H1 (cell line): ENCODE measurements around the gene SNAPC1. TPM values are rescaled to one million over a fixed set of nuclear protein-coding genes. Genes with fewer than 3 reads are reported as not detected.

ENCODE experiments used
- CTCF ChIA-PET: fragments of 300-600 bp; sonication (Branson Sonifier 250); formaldehyde crosslinking; loops from one replicate; lab custom pipeline; 2021; ENCODE audit not compliant: partially characterized antibody; lab: Charles Lee
- POLR2A ChIA-PET: fragments of 300-600 bp; sonication (Branson Sonifier 250); formaldehyde crosslinking; loops from one replicate; lab custom pipeline; 2021; ENCODE audit warnings: inconsistent platforms; ENCODE audit not compliant: partially characterized antibody; lab: Charles Lee
- DNase-seq, 2 experiments: peaks; one replicate each; pipeline versions ENCODE4 v3.0.0 to v3.0.0-alpha.2; 2010 to 2022; ENCODE audit warnings: low spot score in 2 of 2, low read depth in 1 of 2, mixed read lengths in 1 of 2
- FAIRE-seq: peaks from 2 replicates; lab custom pipeline; 2011; peaks lifted over from hg19 to GRCh38; lab: Jason Lieb, UNC
- H2AFZ ChIP-seq: 2 replicates; pipeline ENCODE4 v1.8.1; 2012; ENCODE audit warnings: low read length, inconsistent platforms
- H2AK5ac ChIP-seq: 2 replicates; pipeline ENCODE4 v1.6.1; 2013; ENCODE audit warnings: low read depth, low read length
- H2BK120ac ChIP-seq: replicated peaks from 2 replicates; pipeline ENCODE3; 2013; ENCODE audit warnings: low read depth, low read length, inconsistent platforms
- H2BK12ac ChIP-seq: 2 replicates; pipeline ENCODE4 v1.6.1; 2013; ENCODE audit warnings: low read depth, low read length
- H2BK15ac ChIP-seq: 2 replicates; pipeline ENCODE4 v1.6.1; 2013; ENCODE audit warnings: low read length
- H2BK20ac ChIP-seq: 2 replicates; pipeline ENCODE4 v1.6.1; 2013; ENCODE audit warnings: low read length
- H2BK5ac ChIP-seq: 2 replicates; pipeline ENCODE4 v1.6.1; 2013; ENCODE audit warnings: low read depth, low read length
- H3K14ac ChIP-seq: 2 replicates; pipeline ENCODE4 v1.6.1; 2013; ENCODE audit warnings: inconsistent platforms; ENCODE audit not compliant: insufficient read length
- H3K18ac ChIP-seq: 2 replicates; pipeline ENCODE4 v1.6.1; 2013; ENCODE audit warnings: low read length; ENCODE audit errors: extremely low read depth
- H3K23ac ChIP-seq: 2 replicates; pipeline ENCODE4 v1.6.1; 2013; ENCODE audit warnings: inconsistent platforms; ENCODE audit not compliant: insufficient read length
- H3K23me2 ChIP-seq: 2 replicates; pipeline ENCODE4 v1.6.1; 2013; ENCODE audit warnings: low read depth, low read length
- H3K27ac ChIP-seq: 2 replicates; pipeline ENCODE4 v1.6.1; 2011; ENCODE audit warnings: low read depth, low read length, inconsistent platforms
- H3K27me3 ChIP-seq, 4 experiments: replicated peaks in 1 of 4; 1 replicate in 1 of 4; 2 replicates in 3 of 4; pipeline versions ENCODE4 v1.6.1 to v1.8.1; 2011 to 2013; ENCODE audit warnings: low read length in 3 of 4, mild to moderate bottlenecking in 3 of 4, inconsistent platforms in 2 of 4, mixed read lengths in 2 of 4, moderate library complexity in 1 of 4; ENCODE audit not compliant: control insufficient read depth in 3 of 4, insufficient read depth in 3 of 4; ENCODE audit errors: extremely low read depth in 1 of 4
- H3K36me3 ChIP-seq, 4 experiments: 2 replicates each; pipeline versions ENCODE4 v1.6.1 to v1.8.1; 2011 to 2013; ENCODE audit warnings: mild to moderate bottlenecking in 4 of 4, low read length in 3 of 4, moderate library complexity in 2 of 4, control low read depth in 1 of 4, inconsistent platforms in 1 of 4; ENCODE audit not compliant: insufficient read depth in 4 of 4, control insufficient read depth in 2 of 4
- H3K4ac ChIP-seq: replicated peaks from 2 replicates; pipeline ENCODE3; 2013; ENCODE audit warnings: low read length, low read depth, mixed read lengths, inconsistent platforms; ENCODE audit not compliant: insufficient read length
- H3K4me1 ChIP-seq, 4 experiments: replicated peaks in 1 of 4; 1 replicate in 1 of 4; 2 replicates in 3 of 4; pipeline versions ENCODE4 v1.6.1 to v1.8.1; 2011 to 2013; ENCODE audit warnings: low read length in 3 of 4, inconsistent platforms in 2 of 4, mixed read lengths in 1 of 4; ENCODE audit not compliant: insufficient read depth in 4 of 4, control insufficient read depth in 3 of 4
- H3K4me2 ChIP-seq, 2 experiments: 2 replicates each; pipeline versions ENCODE4 v1.6.1 to v1.8.1; 2011 to 2013; ENCODE audit warnings: low read depth in 2 of 2, low read length in 2 of 2, control low read depth in 1 of 2, inconsistent platforms in 1 of 2, mild to moderate bottlenecking in 1 of 2; ENCODE audit not compliant: insufficient read depth in 1 of 2
- H3K4me3 ChIP-seq, 4 experiments: fragments of 200-600, 300-600 bp in 1 of 4; sonication (generic), shearing (Covaris generic), sonication (Bioruptor Twin) in 1 of 4; 2 replicates each; pipeline versions ENCODE4 v1.5.1 to v1.8.1; 2011 to 2016; ENCODE audit warnings: low read length in 4 of 4, low read depth in 3 of 4, control low read depth in 2 of 4, inconsistent platforms in 2 of 4, mild to moderate bottlenecking in 2 of 4, mixed read lengths in 1 of 4, moderate library complexity in 1 of 4; ENCODE audit not compliant: insufficient read depth in 2 of 4; ENCODE audit errors: extremely low read depth in 1 of 4
- H3K56ac ChIP-seq: replicated peaks from 2 replicates; pipeline ENCODE3; 2013; ENCODE audit warnings: low read depth, mild to moderate bottlenecking, mixed read lengths, low read length, inconsistent platforms; ENCODE audit not compliant: insufficient read length
- H3K79me1 ChIP-seq: 2 replicates; pipeline ENCODE4 v1.6.1; 2013; ENCODE audit warnings: low read depth, low read length, control low read depth
- H3K79me2 ChIP-seq, 2 experiments: 2 replicates each; pipeline versions ENCODE4 v1.6.1 to v1.8.1; 2012 to 2013; ENCODE audit warnings: low read length in 2 of 2, mild to moderate bottlenecking in 2 of 2, inconsistent platforms in 1 of 2; ENCODE audit not compliant: insufficient read depth in 2 of 2, control insufficient read depth in 1 of 2
- H3K9ac ChIP-seq, 4 experiments: replicated peaks in 1 of 4; 1 replicate in 1 of 4; 2 replicates in 3 of 4; pipeline versions ENCODE4 v1.6.1 to v1.8.1; 2011 to 2013; ENCODE audit warnings: low read depth in 3 of 4, low read length in 3 of 4, control low read depth in 2 of 4, mild to moderate bottlenecking in 2 of 4, moderate library complexity in 2 of 4, inconsistent platforms in 1 of 4; ENCODE audit errors: extremely low read depth in 1 of 4
- H3K9me3 ChIP-seq, 2 experiments: 2 replicates each; pipeline versions ENCODE4 v1.6.1 to v1.8.1; 2012 to 2013; ENCODE audit warnings: mild to moderate bottlenecking in 2 of 2, moderate library complexity in 2 of 2, control low read depth in 1 of 2, inconsistent platforms in 1 of 2, low read depth in 1 of 2, low read length in 1 of 2, mixed read lengths in 1 of 2; ENCODE audit not compliant: insufficient read depth in 2 of 2
- H4K20me1 ChIP-seq, 2 experiments: replicated peaks in 1 of 2; 2 replicates each; pipeline versions ENCODE3 to v1.8.1; 2011 to 2013; ENCODE audit warnings: inconsistent platforms in 2 of 2, low read length in 2 of 2, mild to moderate bottlenecking in 1 of 2; ENCODE audit not compliant: insufficient read depth in 2 of 2, control insufficient read depth in 1 of 2
- H4K5ac ChIP-seq: 2 replicates; pipeline ENCODE4 v1.6.1; 2013; ENCODE audit warnings: low read length, low read depth, mixed read lengths, inconsistent platforms; ENCODE audit not compliant: insufficient read length
- H4K8ac ChIP-seq: 2 replicates; pipeline ENCODE4 v1.8.0; 2013; ENCODE audit warnings: mild to moderate bottlenecking, moderate library complexity, low read length, inconsistent platforms; ENCODE audit not compliant: insufficient read depth; ENCODE audit errors: extremely low read depth
- H4K91ac ChIP-seq: replicated peaks from 2 replicates; pipeline ENCODE3; 2013; ENCODE audit warnings: low read length, mixed read lengths, inconsistent platforms; ENCODE audit not compliant: insufficient read length
- GTF2F1 ChIP-seq: IDR thresholded peaks from 2 replicates; pipeline ENCODE4 v1.6.1; 2012; ENCODE audit warnings: low read depth, low read length, improper control_type of control experiment, borderline replicate concordance
- polyA plus RNA-seq, 7 experiments: library from polyadenylated mRNA; depleted of rRNA in 3 of 7; stranded (reverse) in 5 of 7; unstranded in 2 of 7; fragments of >200 nt in 5 of 7; fragments of 200-250 nt in 2 of 7; gene quantifications; 1 replicate in 5 of 7; 2 replicates in 1 of 7; 4 replicates in 1 of 7; pipeline versions ENCODE4 v1.2.1 to v1.2.3, GENCODE V29; 2011 to 2013; ENCODE audit warnings: missing spikeins in 2 of 7, mixed read lengths in 2 of 7
- total RNA-seq: library from RNA; stranded (reverse); fragmentation: NEBNext Ultra II Directional; extraction: Animal tissue kit (Norgen Biotek cat#: 25700); gene quantifications from 2 replicates; pipeline ENCODE4 v1.2.1, GENCODE V29; 2021

Gene SNAPC1
- total and polyA plus RNA-seq, 2 of the 8 experiments (the other 6 are each of a cell fraction or from before 2014, with no cell fraction given): 5.8 to 11.1 TPM

DNA sequence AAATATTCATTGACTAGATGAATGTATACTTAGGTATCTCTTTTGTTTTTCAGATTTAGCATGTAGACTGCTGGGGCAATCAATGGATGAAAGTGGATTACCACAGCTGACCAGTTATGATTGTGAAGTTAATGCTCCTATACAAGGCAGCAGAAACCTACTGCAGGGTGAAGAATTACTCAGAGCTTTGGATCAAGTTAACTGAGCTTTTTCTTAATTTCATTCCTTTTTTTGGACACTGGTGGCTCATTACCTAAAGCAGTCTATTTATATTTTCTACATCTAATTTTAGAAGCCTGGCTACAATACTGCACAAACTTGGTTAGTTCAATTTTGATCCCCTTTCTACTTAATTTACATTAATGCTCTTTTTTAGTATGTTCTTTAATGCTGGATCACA, 15.3 kb upstream of the SNAPC1 start:
- H4K8ac ChIP-seq: no peak overlapping the region; the same call in 1 of the 2 replicates
- no peak overlapping the region for H2AK5ac ChIP-seq
- DNase-seq (no peak), FAIRE-seq (no peak)
- no peak overlapping the region for H3K56ac ChIP-seq
- no peaks in the 10 kb centered on the region for H4K20me1 ChIP-seq
- no peak overlapping the region for H4K5ac ChIP-seq
- no peaks in the 10 kb centered on the region for H3K9me3 ChIP-seq
- H2BK15ac ChIP-seq: no peak overlapping the region
- H3K18ac ChIP-seq: no peak overlapping the region
- H3K36me3 ChIP-seq: peaks cover 3 to 61% (median 32%) of the 10 kb centered on the region in 4 experiments; a peak in 6 of 8 replicates
- H2BK12ac ChIP-seq: no peak overlapping the region
- no peak overlapping the region for H2BK120ac ChIP-seq
- no peak overlapping the region for H3K14ac ChIP-seq
- H3K4ac ChIP-seq: no peak overlapping the region
- no peak overlapping the region for H3K23ac ChIP-seq
- no peaks in the 10 kb centered on the region for H3K79me1 ChIP-seq
- no peak overlapping the region for H3K4me2 ChIP-seq
- no peaks in the 10 kb centered on the region; the same call in 1 of the 2 replicates for H3K23me2 ChIP-seq
- no peak overlapping the region for H2AFZ ChIP-seq
- TF ChIP-seq GTF2F1: no peak
- peaks cover 0 to 8% of the 10 kb centered on the region in 2 experiments; a peak in 1 of 4 replicates for H3K79me2 ChIP-seq
- no peak overlapping the region for H4K91ac ChIP-seq
- ChIA-PET POLR2A (interaction anchor here (1.5 kb wide), 1 partner anchor 19 kb away, joined by 3 read pairs; no protein-coding TSS in a partner anchor), CTCF (interaction anchor here (0.9 to 1.3 kb wide), 3 partner anchors 64 to 286 kb away, joined by 3 to 5 read pairs (median 3); no protein-coding TSS in a partner anchor)
- H3K27me3 ChIP-seq: no peaks in the 10 kb centered on the region
- H3K9ac ChIP-seq: no peak overlapping the region
- H3K27ac ChIP-seq: no peak overlapping the region
- no peak overlapping the region for H3K4me3 ChIP-seq
- no peak overlapping the region for H2BK20ac ChIP-seq
- peaks cover 0 to 5% (median 1%) of the 10 kb centered on the region in 4 experiments; a peak in 1 of 7 replicates for H3K4me1 ChIP-seq
- H2BK5ac ChIP-seq: no peak overlapping the region
